ES-I3 (cell line): ENCODE results near the gene WDFY2.
A peak's percentile ranks its signal among the peaks of the same experiment; 100 is the strongest.

ENCODE experiments used
- H3K36me3 ChIP-seq: 2 replicates; pipeline ENCODE4 v1.6.1; 2013; ENCODE audit warnings: mild to moderate bottlenecking, low read length, control low read depth, moderate library complexity; ENCODE audit not compliant: insufficient read depth
- H3K4me1 ChIP-seq: 2 replicates; pipeline ENCODE4 v1.6.1; 2013; ENCODE audit warnings: mild to moderate bottlenecking, control low read depth, low read length; ENCODE audit not compliant: insufficient read depth
- H3K9ac ChIP-seq: 2 replicates; pipeline ENCODE4 v1.6.1; 2013; ENCODE audit warnings: low read depth, mild to moderate bottlenecking, low read length, moderate library complexity
- H3K9me3 ChIP-seq: 2 replicates; pipeline ENCODE4 v1.6.1; 2013; ENCODE audit warnings: mild to moderate bottlenecking, low read length, moderate library complexity; ENCODE audit not compliant: control insufficient read depth, insufficient read depth

WDFY2 gene

GRCh38 chr13:51797664-51798488 is 213.6 kb downstream of the WDFY2 start:
- Histone ChIP-seq H3K4me1 (peaks cover 30% of the 10 kb centered on the region), H3K9me3 (no peaks in the 10 kb centered on the region), H3K9ac (no peak overlapping the region)

DNA sequence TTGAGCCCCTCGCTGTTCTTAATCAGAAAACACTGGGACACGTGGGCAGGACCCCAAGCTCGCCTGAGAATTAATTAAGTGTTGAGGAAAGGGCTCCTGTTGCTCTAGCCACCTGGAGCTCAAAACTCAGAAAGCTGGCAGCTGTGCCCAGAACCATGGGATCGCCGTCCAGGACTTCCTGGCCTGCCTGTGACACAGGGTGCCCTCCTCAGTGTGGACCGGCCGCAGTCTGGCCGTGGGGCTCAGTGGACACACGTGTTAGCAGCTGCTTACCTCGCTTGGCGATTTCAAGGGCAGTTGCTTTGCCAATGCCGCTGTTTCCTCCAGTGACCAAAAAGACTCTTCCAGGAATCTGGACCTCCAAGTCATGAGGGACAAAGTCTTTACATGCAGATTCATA is 215.0 kb downstream of the WDFY2 start:
- peaks cover 28% of the 10 kb centered on the region for H3K4me1 ChIP-seq
- no peaks in the 10 kb centered on the region for H3K36me3 ChIP-seq
- H3K9me3 ChIP-seq: no peaks in the 10 kb centered on the region
- H3K9ac ChIP-seq: no peak overlapping the region

More at GRCh38 chr13:51797664-51798488, 213.6 kb downstream of the WDFY2 start:
- no peaks in the 10 kb centered on the region for H3K36me3 ChIP-seq

DNA sequence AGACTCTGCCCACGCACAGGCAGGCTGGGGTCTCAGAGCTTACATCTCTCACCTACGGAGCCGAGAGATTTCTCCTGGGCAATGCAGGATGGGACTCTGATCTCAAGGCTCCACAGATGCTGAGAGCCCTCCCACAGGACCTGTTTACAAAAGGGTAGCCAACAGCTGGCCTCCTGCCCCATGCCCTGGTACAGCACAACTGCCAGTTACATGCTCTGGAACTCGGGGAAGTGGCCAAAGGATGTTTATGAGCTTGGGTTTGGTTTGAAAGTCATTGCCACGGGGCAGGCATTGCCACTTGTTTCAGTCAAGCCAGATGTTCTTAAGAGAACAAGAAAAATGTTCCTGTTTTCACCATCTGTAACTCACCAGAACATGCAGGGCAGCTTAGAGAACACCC is 216.2 kb downstream of the WDFY2 start:
- Histone ChIP-seq H3K4me1 (peaks cover 37% of the 10 kb centered on the region), H3K9ac (no peak overlapping the region)

GRCh38 chr13:51801631-51802099 is 217.4 kb downstream of the WDFY2 start:
- Histone ChIP-seq H3K9ac (no peak overlapping the region), H3K36me3 (no peaks in the 10 kb centered on the region), H3K9me3 (no peaks in the 10 kb centered on the region), H3K4me1 (peaks cover 37% of the 10 kb centered on the region)

More for the DNA sequence above, 216.2 kb downstream of the WDFY2 start:
- Histone ChIP-seq H3K9me3 (no peaks in the 10 kb centered on the region), H3K36me3 (no peaks in the 10 kb centered on the region)

DNA sequence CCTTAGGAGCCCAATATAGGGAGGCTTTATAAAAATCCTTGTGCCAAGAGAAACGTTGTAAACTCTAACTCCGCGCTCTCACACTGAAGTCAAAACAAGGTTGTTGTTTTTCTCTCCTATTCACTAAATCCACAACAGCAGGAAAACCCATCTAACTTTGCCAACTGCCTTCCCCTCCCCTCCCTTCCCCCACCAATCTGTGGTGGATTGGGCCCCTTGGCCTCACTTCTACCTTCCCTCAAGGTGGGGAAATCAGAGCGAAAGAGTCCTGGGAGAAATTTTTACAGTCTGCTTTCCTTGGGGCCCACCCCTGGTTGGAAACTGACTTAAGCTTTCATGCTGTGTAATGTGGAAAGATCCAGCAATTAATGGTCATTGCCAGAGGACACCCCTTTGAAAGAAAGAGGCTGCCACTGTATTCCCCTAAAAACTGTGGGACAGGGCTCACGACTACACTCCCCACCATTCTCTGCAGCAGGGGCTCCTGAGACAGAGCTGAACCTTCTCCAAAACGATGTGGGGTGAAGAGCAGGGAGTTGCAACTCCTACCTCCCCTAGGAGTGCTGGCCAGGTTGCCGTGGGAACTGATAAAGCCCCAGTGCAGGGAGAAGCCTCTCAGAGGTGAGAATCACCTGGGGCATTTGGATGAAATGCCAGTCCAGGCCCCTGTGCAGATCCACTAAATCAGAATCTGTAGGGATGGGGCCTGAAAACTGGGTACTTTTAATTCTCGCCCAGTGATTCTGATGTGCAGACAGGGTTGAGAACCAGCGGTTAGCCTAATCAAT is 218.6 kb downstream of the WDFY2 start:
- Histone ChIP-seq H3K4me1 (peaks cover 34% of the 10 kb centered on the region), H3K9me3 (no peaks in the 10 kb centered on the region), H3K36me3 (no peaks in the 10 kb centered on the region), H3K9ac (peak overlapping the region; percentile 79)

DNA sequence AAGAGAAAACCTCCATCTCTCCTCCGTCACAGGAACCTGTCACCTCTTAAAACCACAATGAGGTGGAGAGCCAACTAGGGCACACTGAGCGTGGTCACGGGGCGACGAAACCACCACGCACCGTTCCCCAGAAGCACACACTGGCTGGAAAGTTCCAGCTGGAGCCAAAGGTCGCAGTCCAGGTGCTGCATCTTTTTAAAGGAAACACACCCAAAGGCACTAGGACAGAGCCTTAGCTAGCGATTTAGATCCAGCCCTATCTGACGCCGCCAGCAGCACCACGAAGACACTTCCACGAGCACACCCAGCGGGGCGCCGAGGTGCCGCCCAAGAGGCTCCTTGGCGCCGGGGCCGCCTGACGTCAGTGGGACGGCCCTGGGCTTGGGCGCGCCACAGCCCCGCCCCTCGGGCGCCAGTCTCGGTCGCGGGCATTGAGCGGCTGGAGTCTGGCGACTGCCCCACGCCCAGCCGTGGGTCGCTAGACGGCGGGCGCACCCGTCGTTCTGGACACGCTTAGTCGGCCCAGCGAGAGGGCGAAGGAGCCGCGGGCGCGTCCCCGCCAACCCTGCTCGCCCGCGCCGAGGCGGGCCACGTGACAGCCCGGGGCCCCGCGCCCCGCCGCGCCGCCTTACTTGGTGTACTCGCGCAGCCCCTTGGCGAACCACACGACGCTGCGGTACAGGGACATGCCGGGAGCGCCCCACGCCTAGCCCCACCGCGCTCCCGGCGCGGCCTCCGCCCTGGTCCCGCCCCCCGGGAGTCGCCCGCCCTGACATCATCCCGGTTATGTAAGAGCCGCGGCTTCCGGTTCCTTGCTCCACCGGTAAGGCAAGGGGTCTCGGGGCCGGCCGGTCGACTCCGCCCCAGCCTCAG is 219.4 kb downstream of the WDFY2 start, which contains the start of gene DHRS12:
DHRS12 (minus strand) TSS at position 742 of the 873 bp plus-strand sequence. CDS start 4,504 bp downstream, outside the sequence.
- H3K9ac ChIP-seq: peak within 1 kb of the TSS; percentile 79
- H3K36me3 ChIP-seq: no peaks in the 10 kb centered on the region
- H3K9me3 ChIP-seq: no peaks in the 10 kb centered on the region
- H3K4me1 ChIP-seq: peaks cover 34% of the 10 kb centered on the region

GRCh38 chr13:51804295-51805172 is 220.3 kb downstream of the WDFY2 start:
- Histone ChIP-seq H3K9ac (peak overlapping the region; percentile 79), H3K9me3 (no peaks in the 10 kb centered on the region), H3K4me1 (peaks cover 32% of the 10 kb centered on the region), H3K36me3 (no peaks in the 10 kb centered on the region)

DNA sequence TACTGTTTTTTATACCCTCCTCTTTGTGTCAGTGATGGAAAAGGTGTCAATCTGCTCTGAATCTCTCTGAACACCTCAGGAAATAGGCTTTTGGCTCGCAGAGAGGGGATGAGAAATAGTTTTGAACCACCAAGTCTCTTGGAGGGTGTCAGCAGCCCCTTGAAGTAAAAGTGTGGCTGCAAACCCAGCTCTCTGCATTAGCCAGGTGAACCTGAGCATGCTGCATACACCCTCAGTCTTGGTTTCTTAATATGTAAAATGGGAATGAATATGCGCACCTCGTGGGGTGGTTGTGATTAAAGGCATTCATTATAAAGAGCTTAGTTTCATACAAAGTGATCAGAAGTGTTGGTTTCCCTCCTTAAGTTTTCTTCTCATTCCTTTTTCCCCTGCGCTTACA is 221.1 kb downstream of the WDFY2 start:
- Histone ChIP-seq H3K9me3 (no peaks in the 10 kb centered on the region), H3K36me3 (no peaks in the 10 kb centered on the region), H3K9ac (0 out of 2 replicates have a peak overlapping the region, but pooled peaks have one; percentile 79), H3K4me1 (peaks cover 26% of the 10 kb centered on the region)

DNA sequence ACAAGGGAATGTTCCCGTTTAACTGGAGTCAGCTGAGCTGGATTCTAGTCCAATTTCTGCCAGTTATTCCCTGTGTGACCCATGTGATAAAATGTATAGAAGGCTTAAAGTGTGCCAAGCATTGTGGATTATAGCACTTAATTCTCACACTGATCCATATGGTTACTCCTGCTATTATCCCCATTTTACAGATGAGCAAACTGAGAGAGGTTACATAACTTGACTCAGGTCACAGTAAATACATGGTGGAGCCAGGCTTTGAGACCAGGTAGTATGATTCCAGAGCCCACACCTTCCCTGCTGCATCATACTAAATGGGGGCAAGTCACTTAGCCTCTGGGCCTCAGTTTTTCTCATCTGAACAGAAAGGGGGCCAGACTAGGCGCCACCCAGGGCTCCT is 221.7 kb downstream of the WDFY2 start:
- peaks cover 26% of the 10 kb centered on the region for H3K4me1 ChIP-seq
- no peak overlapping the region for H3K9ac ChIP-seq
- H3K9me3 ChIP-seq: no peaks in the 10 kb centered on the region
- H3K36me3 ChIP-seq: no peaks in the 10 kb centered on the region

- Histone ChIP-seq H3K9me3 (no peaks in the 10 kb centered on the region), H3K4me1 (peaks cover 26% of the 10 kb centered on the region), H3K9ac (no peak overlapping the region), H3K36me3 (no peaks in the 10 kb centered on the region)
These were observed 222.3 kb downstream of the WDFY2 start for GRCh38 chr13:51806566-51806965.

DNA sequence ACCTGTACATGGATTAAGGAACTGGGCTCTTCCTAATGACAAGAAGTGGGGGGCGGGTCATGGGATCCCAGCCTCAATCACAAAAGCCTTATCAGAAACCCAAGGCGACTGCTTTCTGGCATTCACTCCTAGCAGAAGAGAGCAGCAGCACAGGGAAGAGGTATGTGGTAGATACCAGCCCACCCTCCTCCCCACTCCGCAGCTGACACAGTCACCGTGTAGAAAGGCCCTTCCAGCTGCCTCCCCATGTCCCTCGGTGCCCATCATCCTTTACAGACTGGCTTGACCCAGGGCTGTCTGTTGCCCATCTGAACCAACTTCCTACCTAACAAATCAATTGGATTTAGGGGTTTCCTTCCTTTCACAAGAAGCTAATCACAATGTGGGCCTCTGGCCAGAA is 222.8 kb downstream of the WDFY2 start:
- peaks cover 22% of the 10 kb centered on the region for H3K4me1 ChIP-seq
- H3K9me3 ChIP-seq: no peaks in the 10 kb centered on the region
- no peaks in the 10 kb centered on the region for H3K36me3 ChIP-seq
- H3K9ac ChIP-seq: no peak overlapping the region

- no peaks in the 10 kb centered on the region for H3K9me3 ChIP-seq
- H3K9ac ChIP-seq: no peak overlapping the region
- H3K36me3 ChIP-seq: no peaks in the 10 kb centered on the region
- peaks cover 9% of the 10 kb centered on the region for H3K4me1 ChIP-seq
These were observed 224.5 kb downstream of the WDFY2 start for GRCh38 chr13:51808811-51809210.

DNA sequence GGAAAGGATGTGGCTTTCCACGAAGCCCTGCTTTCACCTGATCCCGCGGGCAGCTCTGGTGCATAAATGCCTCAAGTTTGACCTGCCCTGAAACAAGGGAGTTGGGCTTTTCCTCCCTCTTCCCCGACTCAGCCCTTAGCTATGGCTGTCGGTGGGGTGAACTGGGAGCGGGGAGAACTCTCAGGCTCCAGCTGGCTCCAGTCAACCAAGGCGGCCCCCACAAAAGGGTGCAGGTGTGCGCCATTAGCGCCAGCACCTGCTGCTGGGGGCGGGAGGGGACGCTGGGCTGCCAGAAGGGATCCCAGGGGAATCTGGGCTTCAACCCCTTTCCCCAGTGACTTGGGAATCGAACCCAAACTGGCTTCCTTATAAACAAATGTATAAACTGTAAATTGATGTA is 226.8 kb downstream of the WDFY2 start:
- H3K36me3 ChIP-seq: no peaks in the 10 kb centered on the region
- H3K9ac ChIP-seq: no peak overlapping the region
- H3K9me3 ChIP-seq: no peaks in the 10 kb centered on the region
- H3K4me1 ChIP-seq: peaks cover 7% of the 10 kb centered on the region; the same call in 1 of the 2 replicates
